GM12875 (cell line): ENCODE results near the gene DENND1A.

Experiments used
- H3K4me3 ChIP-seq: one replicate; pipeline ENCODE4 v1.5.1; 2011; ENCODE audit warnings: low read depth, low read length, control low read depth
- TF ChIP-seq, protein P1 (sequence below): IDR thresholded peaks from 2 replicates; pipeline ENCODE4 v1.5.1; 2011; ENCODE audit warnings: low read depth, mild to moderate bottlenecking, control low read depth, inconsistent platforms, low read length, moderate library complexity, borderline replicate concordance; ENCODE audit not compliant: insufficient read depth

Gene DENND1A

GRCh38 chr9:123689701-123690428 is 240.1 kb downstream of the DENND1A start:
- no peak overlapping the region for H3K4me3 ChIP-seq
- TF ChIP-seq, protein P1, sequence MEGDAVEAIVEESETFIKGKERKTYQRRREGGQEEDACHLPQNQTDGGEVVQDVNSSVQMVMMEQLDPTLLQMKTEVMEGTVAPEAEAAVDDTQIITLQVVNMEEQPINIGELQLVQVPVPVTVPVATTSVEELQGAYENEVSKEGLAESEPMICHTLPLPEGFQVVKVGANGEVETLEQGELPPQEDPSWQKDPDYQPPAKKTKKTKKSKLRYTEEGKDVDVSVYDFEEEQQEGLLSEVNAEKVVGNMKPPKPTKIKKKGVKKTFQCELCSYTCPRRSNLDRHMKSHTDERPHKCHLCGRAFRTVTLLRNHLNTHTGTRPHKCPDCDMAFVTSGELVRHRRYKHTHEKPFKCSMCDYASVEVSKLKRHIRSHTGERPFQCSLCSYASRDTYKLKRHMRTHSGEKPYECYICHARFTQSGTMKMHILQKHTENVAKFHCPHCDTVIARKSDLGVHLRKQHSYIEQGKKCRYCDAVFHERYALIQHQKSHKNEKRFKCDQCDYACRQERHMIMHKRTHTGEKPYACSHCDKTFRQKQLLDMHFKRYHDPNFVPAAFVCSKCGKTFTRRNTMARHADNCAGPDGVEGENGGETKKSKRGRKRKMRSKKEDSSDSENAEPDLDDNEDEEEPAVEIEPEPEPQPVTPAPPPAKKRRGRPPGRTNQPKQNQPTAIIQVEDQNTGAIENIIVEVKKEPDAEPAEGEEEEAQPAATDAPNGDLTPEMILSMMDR: no peak

DNA sequence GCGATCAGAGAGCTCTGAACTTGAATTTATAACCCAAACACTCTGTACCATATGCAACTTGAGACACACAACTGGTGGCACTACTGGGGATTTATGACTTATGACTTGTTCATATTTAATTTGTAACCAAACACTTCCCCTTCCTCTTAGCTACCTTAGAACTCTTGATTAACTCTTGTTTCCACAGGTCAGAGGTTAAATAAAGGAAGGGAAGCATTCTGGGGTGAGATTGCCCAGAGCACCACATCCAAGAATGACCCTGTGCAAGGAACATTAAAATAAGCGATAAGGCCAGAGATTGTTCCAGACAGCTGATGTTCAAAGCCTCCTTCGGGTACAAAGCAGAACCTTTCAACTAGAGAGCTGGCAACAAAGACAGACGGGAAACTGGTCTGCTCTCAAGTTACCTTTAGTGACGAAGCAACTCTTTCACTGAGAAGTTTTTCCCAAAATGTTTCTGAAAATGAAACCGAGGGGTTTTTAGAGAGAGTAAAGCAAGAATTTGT is 242.6 kb downstream of the DENND1A start:
- H3K4me3 ChIP-seq: no peak overlapping the region
- TF ChIP-seq, protein P1: no peak

DNA sequence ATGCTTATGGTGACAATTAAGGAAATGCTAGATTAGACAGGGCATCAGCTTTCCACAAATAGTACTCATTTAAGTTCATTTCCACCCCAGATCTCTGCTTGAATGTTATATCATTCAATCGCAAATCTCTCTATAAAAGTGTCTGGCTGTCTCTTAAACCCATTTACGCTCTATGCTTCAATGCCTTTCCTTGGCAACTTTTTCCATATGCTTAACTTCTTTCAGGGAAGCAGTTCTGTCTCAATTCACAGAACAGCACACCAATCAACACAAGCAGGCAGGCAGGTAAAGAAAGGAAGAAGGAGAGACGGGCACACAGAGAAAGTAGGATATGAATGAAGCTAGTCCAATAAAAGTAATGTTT is 243.1 kb downstream of the DENND1A start:
- H3K4me3 ChIP-seq: no peak overlapping the region
- TF ChIP-seq, protein P1: no peak

- H3K4me3 ChIP-seq: no peak overlapping the region
- TF ChIP-seq, protein P1: no peak
Observed at GRCh38 chr9:123686131-123686828, 243.6 kb downstream of the DENND1A start.

- TF ChIP-seq, protein P1: no peak
- no peak overlapping the region for H3K4me3 ChIP-seq
Observed at GRCh38 chr9:123685489-123686083, 244.3 kb downstream of the DENND1A start.

DNA sequence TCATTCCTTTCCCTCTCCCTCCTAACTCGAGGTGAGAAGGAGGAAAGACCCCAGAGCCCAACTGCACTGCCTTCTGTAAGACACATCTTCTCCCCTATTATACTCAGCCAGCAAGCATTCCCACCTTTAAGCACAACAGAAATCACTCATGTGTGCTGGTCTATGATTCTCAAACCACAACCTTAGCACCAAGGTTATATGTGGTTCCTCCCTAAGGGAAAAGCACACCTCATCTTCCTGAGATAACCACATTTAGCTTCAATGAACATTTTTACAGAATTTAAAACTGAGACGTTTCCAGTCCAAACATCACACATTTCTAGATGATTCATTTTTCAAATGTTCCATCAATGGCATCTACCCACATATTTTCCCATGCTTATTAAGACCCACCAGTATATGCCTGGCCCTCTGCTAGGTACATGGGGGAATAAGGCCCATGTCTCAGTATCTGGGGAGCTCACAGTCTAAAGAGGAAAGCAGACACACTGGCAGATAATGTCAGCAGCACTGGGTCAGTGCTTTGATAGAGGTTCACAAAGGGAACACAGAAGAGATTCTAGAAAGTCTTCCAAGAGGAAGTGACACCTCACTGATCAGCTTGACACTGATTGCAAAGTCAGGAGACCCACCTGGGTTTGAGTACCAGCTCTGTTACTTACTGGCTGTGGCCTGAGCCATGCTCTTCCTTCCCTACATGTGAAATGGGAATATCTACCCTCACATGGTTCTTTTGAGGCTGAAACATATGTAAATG is 245.4 kb downstream of the DENND1A start:
- TF ChIP-seq, protein P1: no peak
- no peak overlapping the region for H3K4me3 ChIP-seq
